HepG2 (cell line): ENCODE results near the gene PTGDR. TPM values are rescaled to one million over a fixed set of nuclear protein-coding genes. Genes with fewer than 3 reads are reported as not detected.

Experiments used
- ATAC-seq: fragments of 200-7000 bp; cut with Tn5 transposase; 3 replicates; pipeline ENCODE4 v1.9.1; 2020; ENCODE audit warnings: mild to moderate bottlenecking, moderate library complexity
- BruUV-seq: library from RNA; stranded (reverse); fragments of 400-500 nt; replicated peaks from 2 replicates; lab custom pipeline; 2021; lab: Mats Ljungman, UMichigan
- CTCF ChIA-PET: fragments of 300-600 bp; formaldehyde crosslinking; extraction: SDS; loops from one replicate; lab custom pipeline; 2021; ENCODE audit warnings: low total read pairs, inconsistent platforms, low intra/inter-chr PET ratio; lab: Yijun Ruan, JAX
- POLR2A ChIA-PET: fragments of 350-600 bp; sonication (Branson Sonifier 250); formaldehyde crosslinking; loops from one replicate; lab custom pipeline; 2020; ENCODE audit warnings: antibody characterized with exemption, inconsistent platforms; lab: Yijun Ruan, JAX
- DNase-seq: peaks from one replicate; pipeline ENCODE4 v3.0.0-alpha.2; 2015; ENCODE audit warnings: low spot score
- FAIRE-seq: peaks from 3 replicates; lab custom pipeline; 2011; peaks lifted over from hg19 to GRCh38; lab: Jason Lieb, UNC
- H2AFZ ChIP-seq: one replicate; pipeline ENCODE4 v1.6.1; 2011; ENCODE audit warnings: low read length, inconsistent platforms
- H3K27ac ChIP-seq: fragments of 300-600 bp; 3 replicates; pipeline ENCODE4 v1.8.0; 2011; ENCODE audit warnings: mixed run types, mild to moderate bottlenecking, mixed read lengths, low read length, inconsistent platforms; ENCODE audit not compliant: insufficient read depth; ENCODE audit errors: extremely low read length
- H3K27me3 ChIP-seq, 2 experiments: fragments of 200-600 bp in 1 of 2; 2 replicates in 1 of 2; 3 replicates in 1 of 2; pipeline versions ENCODE4 v1.6.0 to v1.8.0; 2011; ENCODE audit warnings: low read length in 2 of 2, mild to moderate bottlenecking in 2 of 2, moderate library complexity in 2 of 2, inconsistent platforms in 1 of 2; ENCODE audit not compliant: insufficient read depth in 2 of 2, control insufficient read depth in 1 of 2
- H3K36me3 ChIP-seq, 2 experiments: fragments of 200-600 bp in 1 of 2; replicated peaks in 1 of 2; 2 replicates in 1 of 2; 3 replicates in 1 of 2; pipeline versions ENCODE4 v1.5.1 to v1.8.0; 2011; ENCODE audit warnings: low read length in 2 of 2, inconsistent platforms in 1 of 2; ENCODE audit not compliant: insufficient read depth in 2 of 2, control insufficient read depth in 1 of 2
- H3K4me1 ChIP-seq: 2 replicates; pipeline ENCODE4 v1.5.1; 2012; ENCODE audit warnings: low read length, inconsistent platforms; ENCODE audit not compliant: insufficient read depth
- H3K4me2 ChIP-seq: 2 replicates; pipeline ENCODE4 v1.6.0; 2011; ENCODE audit warnings: low read depth, low read length, inconsistent platforms
- H3K4me3 ChIP-seq, 3 experiments: fragments of 200-600 bp in 1 of 3; sonication (generic), shearing (Covaris generic) in 1 of 3; replicated peaks in 1 of 3; 2 replicates each; pipeline ENCODE4 v1.5.1; 2011 to 2016; ENCODE audit warnings: low read length in 3 of 3, inconsistent platforms in 2 of 3, low read depth in 2 of 3, mild to moderate bottlenecking in 2 of 3, control low read depth in 1 of 3, mixed read lengths in 1 of 3; ENCODE audit not compliant: insufficient read depth in 1 of 3
- H3K79me2 ChIP-seq: one replicate; pipeline ENCODE4 v1.6.1; 2011; ENCODE audit warnings: low read length, inconsistent platforms; ENCODE audit not compliant: insufficient read depth
- H3K9ac ChIP-seq: 2 replicates; pipeline ENCODE4 v1.6.0; 2011; ENCODE audit warnings: mild to moderate bottlenecking, low read depth, low read length, inconsistent platforms; ENCODE audit not compliant: insufficient read depth
- H3K9me3 ChIP-seq: 2 replicates; pipeline ENCODE4 v1.5.1; 2012; ENCODE audit warnings: mild to moderate bottlenecking, low read length
- H4K20me1 ChIP-seq: 2 replicates; pipeline ENCODE4 v1.6.0; 2011; ENCODE audit warnings: inconsistent platforms, mild to moderate bottlenecking, low read length, moderate library complexity; ENCODE audit not compliant: insufficient read depth
- E2F2 ChIP-seq: sonication (generic); formaldehyde crosslinking; IDR thresholded peaks from 2 replicates; pipeline ENCODE4 v1.4.0; 2020; ENCODE audit warnings: missing genetic modification reagents, borderline replicate concordance
- SUZ12 ChIP-seq: fragments of 150-350 bp; IDR thresholded peaks from 2 replicates; pipeline ENCODE4 v1.6.1; 2014; ENCODE audit warnings: low read depth, low read length
- ZBED4 ChIP-seq: sonication (generic); formaldehyde crosslinking; IDR thresholded peaks from 2 replicates; pipeline ENCODE4 v1.4.0; 2020; ENCODE audit warnings: missing genetic modification reagents, borderline replicate concordance
- ZNF275 ChIP-seq: sonication (generic); formaldehyde crosslinking; IDR thresholded peaks from 2 replicates; pipeline ENCODE4 v1.8.0; 2022; ENCODE audit warnings: missing genetic modification reagents, mild to moderate bottlenecking, inconsistent platforms, borderline replicate concordance
- ZNF318 ChIP-seq: sonication (generic); formaldehyde crosslinking; IDR thresholded peaks from 2 replicates; pipeline ENCODE4 v1.4.0; 2020; ENCODE audit warnings: mild to moderate bottlenecking, missing genetic modification reagents
- ZNF337 ChIP-seq: sonication (generic); formaldehyde crosslinking; IDR thresholded peaks from 2 replicates; pipeline ENCODE4 v1.5.1; 2020; ENCODE audit warnings: missing genetic modification reagents, low read depth, mild to moderate bottlenecking, borderline replicate concordance
- ZNF556 ChIP-seq: sonication (generic); formaldehyde crosslinking; IDR thresholded peaks from 2 replicates; pipeline ENCODE4 v1.4.0; 2020; ENCODE audit warnings: mild to moderate bottlenecking, missing genetic modification reagents, borderline replicate concordance
- ZNF660 ChIP-seq: sonication (generic); formaldehyde crosslinking; IDR thresholded peaks from 2 replicates; pipeline ENCODE4 v1.5.1; 2020; ENCODE audit warnings: mild to moderate bottlenecking, low read depth, missing genetic modification reagents, borderline replicate concordance
- WGBS: methylation state at CpG from one replicate; pipeline ENCODE4 v1.1.6; 2017; ENCODE audit warnings: low lambda C conversion rate; 5-methylcytosine and 5-hydroxymethylcytosine counted together
- in situ Hi-C: cut with HindIII; loops from 2 replicates; pipeline ENCODE4 v1.10.0; 2017; ENCODE audit warnings: low pct_unique_long_range_greater_than_20kb; ENCODE audit not compliant: extremely low pct_ligation_motif_present
- intact Hi-C: fragments of 100-400 bp; cut with micrococcal nuclease; formaldehyde crosslinking; loops from one replicate; pipeline ENCODE4 v1.10.0; 2022; ENCODE audit not compliant: unreplicated experiment
- polyA plus RNA-seq, 8 experiments: library from polyadenylated mRNA; depleted of rRNA in 3 of 8; stranded (reverse) in 7 of 8; unstranded in 1 of 8; fragments of >200 nt; fragmentation: Illumina TruSeq in 4 of 8; extraction: Trizol in 4 of 8; gene quantifications; 2 replicates each; pipeline versions ENCODE4 v1.2.1 to v1.2.3, GENCODE V29; 2011 to 2016; ENCODE audit warnings: low read depth in 4 of 8, missing spikeins in 1 of 8, mixed read lengths in 1 of 8; ENCODE audit not compliant: insufficient read depth in 1 of 8
- total RNA-seq, 5 experiments: library from RNA; depleted of rRNA; stranded (reverse); fragments of >200 nt; fragmentation: Illumina TruSeq; extraction: Trizol; gene quantifications; 2 replicates each; pipeline ENCODE4 v1.2.3, GENCODE V29; 2016; ENCODE audit warnings: low read depth in 1 of 5

PTGDR gene
- total and polyA plus RNA-seq, 2 of the 13 experiments (the other 11 are each of a cell fraction or from before 2014, with no cell fraction given): not detected

GRCh38 chr14:52277552-52277951 lies 10.1 kb downstream of the PTGDR start:
- in situ Hi-C loops: no loop called here
- Histone ChIP-seq H3K36me3 (no peaks in the 10 kb centered on the region), H2AFZ (no peak overlapping the region), H3K9ac (no peak overlapping the region), H3K79me2 (no peaks in the 10 kb centered on the region), H3K4me1 (no peaks in the 10 kb centered on the region), H3K27me3 (peaks cover 0 to 28% of the 10 kb centered on the region in 2 experiments; a peak in 3 of 5 replicates), H3K27ac (no peak overlapping the region), H3K9me3 (no peaks in the 10 kb centered on the region), H4K20me1 (no peaks in the 10 kb centered on the region), H3K4me3 (no peak overlapping the region), H3K4me2 (no peak overlapping the region)
- WGBS: 19% methylated on average over 4 of the region's 4 CpGs
- no TSS peak for BruUV-seq
- no peak for ATAC-seq
- intact Hi-C loops: no loop called here
- FAIRE-seq: no peak
- no peak for DNase-seq
- ChIA-PET CTCF (no interaction called here), POLR2A (no interaction called here)
- TF ChIP-seq SUZ12 (no peak), ZNF275 (CRISPR knock-in tag) (no peak), ZNF660 (CRISPR knock-in tag) (no peak), ZNF318 (CRISPR knock-in tag) (no peak), ZBED4 (no peak), E2F2 (no peak), ZNF556 (CRISPR knock-in tag) (no peak), ZNF337 (no peak)
